Memory B cell (primary cell): ENCODE measurements around the gene KHDC1.
"Not testable (repeated sequence)": the region's sequence is repeated elsewhere in the genome, so short reads cannot be mapped to it uniquely, and the experiment has no call there.

ENCODE experiments used
- ATAC-seq: fragments of 150-1000 bp; cut with Tn5 transposase; 2 replicates; pipeline ENCODE4 v1.10.0; 2021; ENCODE audit warnings: low read depth, mild to moderate bottlenecking, moderate library complexity
- DNase-seq, 2 donors: peaks; one replicate each; pipeline ENCODE4 v3.0.0; 2022; ENCODE audit warnings: low spot score in 2 of 2
- H3K27ac Mint-ChIP-seq: one replicate; pipeline ENCODE4 v1.8.0; 2022; ENCODE audit warnings: mild to moderate bottlenecking, moderate library complexity, mixed read lengths
- H3K27me3 Mint-ChIP-seq: one replicate; pipeline ENCODE4 v1.8.0; 2022; ENCODE audit warnings: mixed read lengths
- H3K36me3 Mint-ChIP-seq: one replicate; pipeline ENCODE4 v1.8.0; 2022; ENCODE audit warnings: mild to moderate bottlenecking, mixed read lengths
- H3K4me1 Mint-ChIP-seq: one replicate; pipeline ENCODE4 v1.8.0; 2022; ENCODE audit warnings: mixed read lengths
- H3K4me3 Mint-ChIP-seq: one replicate; pipeline ENCODE4 v1.8.0; 2022; ENCODE audit warnings: mild to moderate bottlenecking, moderate library complexity, mixed read lengths
- H3K9me3 Mint-ChIP-seq: one replicate; pipeline ENCODE4 v1.8.0; 2022; ENCODE audit warnings: mixed read lengths

KHDC1 gene, protein sequence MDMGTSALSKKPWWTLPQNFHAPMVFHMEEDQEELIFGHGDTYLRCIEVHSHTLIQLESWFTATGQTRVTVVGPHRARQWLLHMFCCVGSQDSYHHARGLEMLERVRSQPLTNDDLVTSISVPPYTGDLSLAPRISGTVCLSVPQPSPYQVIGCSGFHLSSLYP

DNA sequence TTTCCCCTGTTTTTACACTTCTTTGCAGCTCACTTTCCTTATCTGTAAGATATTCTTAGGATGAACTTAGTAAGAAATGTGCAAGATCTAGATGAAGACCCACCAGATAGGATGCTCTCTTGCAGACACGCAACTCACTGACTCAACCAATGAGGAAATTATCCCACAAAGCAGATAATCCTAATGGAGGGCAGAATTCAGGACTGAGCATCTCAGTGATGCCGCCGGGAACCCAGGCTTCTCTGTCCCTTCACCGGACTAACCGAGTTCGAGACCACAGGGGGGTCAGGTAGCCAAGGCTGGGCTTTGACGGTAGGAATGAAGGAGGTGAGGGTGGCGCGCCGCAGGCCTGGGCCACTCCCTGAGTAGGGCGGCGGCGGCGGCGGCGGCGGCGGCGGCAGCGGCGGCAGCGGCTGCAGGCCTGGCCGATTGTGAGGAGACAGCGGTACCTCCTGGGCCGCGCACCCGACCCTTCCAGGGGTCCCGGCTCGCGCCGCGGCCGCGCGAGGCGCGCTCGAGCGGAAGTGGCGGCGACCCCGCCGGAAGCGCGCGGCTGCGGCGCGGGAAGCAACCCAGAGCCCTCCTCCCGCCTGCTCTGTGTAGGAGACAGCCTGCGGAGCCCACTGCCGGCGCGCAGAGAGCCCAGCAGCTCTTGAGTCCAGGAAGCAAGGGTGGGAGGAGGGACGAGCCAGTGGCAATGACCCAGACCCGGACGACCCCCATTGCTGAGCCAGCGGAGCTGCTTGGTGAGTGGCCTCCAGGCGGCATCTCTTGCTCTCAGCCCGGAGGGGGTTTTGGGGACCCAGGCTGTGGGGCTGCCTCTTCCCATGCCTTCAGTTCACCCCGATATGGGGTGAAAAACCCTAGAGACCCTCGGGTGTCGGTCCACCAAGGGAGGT lies at the start of gene KHDC1:
Gene KHDC1, minus strand, starts transcription at position 526 of the 899 bp plus-strand sequence. CDS start 20,679 bp downstream, outside the sequence.
- no peak within 1 kb of the TSS for H3K27ac Mint-ChIP-seq
- peak within 1 kb of the TSS; percentile 88 for H3K4me3 Mint-ChIP-seq
- peak; percentile 7 to 44 for DNase-seq
- H3K9me3 Mint-ChIP-seq: no peaks in the 10 kb centered on the region
- ATAC-seq: peak; percentile 81
- no peaks in the 10 kb centered on the region for H3K36me3 Mint-ChIP-seq
- peaks cover 25% of the 10 kb centered on the region for H3K4me1 Mint-ChIP-seq
- no peaks in the 10 kb centered on the region for H3K27me3 Mint-ChIP-seq

DNA sequence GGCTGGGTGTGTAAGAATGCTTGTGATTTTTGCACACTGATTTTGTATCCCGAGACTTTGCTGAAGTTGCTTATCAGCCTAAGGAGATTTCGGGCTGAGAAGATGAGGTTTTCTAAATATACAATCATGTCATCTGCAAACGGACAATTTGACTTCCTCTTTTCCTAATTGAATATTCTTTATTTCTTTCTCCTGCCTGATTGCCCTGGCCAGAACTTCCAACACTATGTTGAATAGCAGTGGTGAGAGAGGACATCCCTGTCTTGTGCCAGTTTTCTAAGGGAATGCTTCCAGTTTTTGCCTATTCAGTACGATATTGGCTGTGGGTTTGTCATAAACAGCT lies 47.5 kb upstream of the KHDC1 start:
- not testable (repeated sequence) for DNase-seq, H3K36me3 Mint-ChIP-seq, H3K9me3 Mint-ChIP-seq, H3K4me1 Mint-ChIP-seq, ATAC-seq
- H3K4me3 Mint-ChIP-seq: peak overlapping the region; percentile 99
- peak overlapping the region; percentile 92 for H3K27ac Mint-ChIP-seq
- peaks cover 10% of the 10 kb centered on the region for H3K27me3 Mint-ChIP-seq

DNA sequence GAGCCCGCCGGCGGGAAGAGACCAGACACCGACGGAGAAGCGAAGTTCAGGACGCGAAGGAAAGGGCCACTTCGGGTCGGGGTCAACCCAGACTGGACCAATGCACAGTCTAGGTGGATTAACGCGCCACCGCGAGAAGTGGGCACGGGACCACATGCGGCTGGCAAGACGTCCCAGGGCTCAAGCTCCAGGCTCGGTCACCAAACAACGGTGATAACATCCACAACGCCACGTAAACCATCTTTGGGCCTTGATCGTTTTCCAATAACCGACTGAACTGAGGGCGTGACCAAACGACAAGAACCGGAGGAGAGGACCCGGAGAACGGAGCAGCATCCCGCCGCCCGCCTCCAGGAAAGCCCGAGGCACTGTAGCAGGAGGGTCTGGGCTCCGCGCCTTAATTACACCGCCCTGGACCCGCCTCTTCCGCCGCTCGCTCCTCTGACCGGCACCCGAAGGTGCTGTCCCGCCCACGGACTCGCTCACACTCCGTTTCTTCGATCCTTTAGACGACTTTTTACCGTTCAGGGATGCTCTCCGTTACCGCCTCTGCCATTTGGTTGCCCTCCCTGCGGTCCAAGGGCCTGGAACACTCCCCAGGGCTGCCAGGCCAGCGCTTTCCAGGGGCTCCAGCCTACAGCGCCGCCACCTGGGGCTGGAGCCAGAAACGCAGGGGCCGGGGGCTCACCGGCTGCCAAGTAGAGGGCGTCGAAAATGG lies 46.9 kb upstream of the KHDC1 start:
- no peaks in the 10 kb centered on the region for H3K36me3 Mint-ChIP-seq
- DNase-seq: peak; percentile 15 to 49
- H3K27ac Mint-ChIP-seq: peak overlapping the region; percentile 92
- peak; percentile 83 for ATAC-seq
- H3K4me3 Mint-ChIP-seq: peak overlapping the region; percentile 99
- H3K9me3 Mint-ChIP-seq: no peaks in the 10 kb centered on the region
- H3K27me3 Mint-ChIP-seq: peaks cover 8% of the 10 kb centered on the region
- peaks cover 9% of the 10 kb centered on the region for H3K4me1 Mint-ChIP-seq

DNA sequence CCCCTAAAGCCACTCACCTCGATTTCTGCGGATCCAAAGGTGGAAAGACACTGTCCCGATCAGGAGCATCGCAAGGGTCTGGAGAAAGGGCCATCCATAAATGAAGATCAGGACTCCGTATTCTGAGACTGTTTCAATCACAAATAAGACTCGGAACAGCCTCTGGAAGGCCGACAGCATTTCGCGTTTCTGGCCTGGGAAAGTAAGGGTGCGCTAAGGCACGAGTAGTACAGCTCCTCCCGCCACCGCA lies 46.5 kb upstream of the KHDC1 start:
- DNase-seq: no peak
- H3K4me3 Mint-ChIP-seq: peak overlapping the region; percentile 99
- H3K36me3 Mint-ChIP-seq: no peaks in the 10 kb centered on the region
- H3K4me1 Mint-ChIP-seq: peaks cover 9% of the 10 kb centered on the region
- peaks cover 8% of the 10 kb centered on the region for H3K27me3 Mint-ChIP-seq
- H3K27ac Mint-ChIP-seq: peak overlapping the region; percentile 92
- ATAC-seq: peak; percentile 33
- no peaks in the 10 kb centered on the region for H3K9me3 Mint-ChIP-seq

DNA sequence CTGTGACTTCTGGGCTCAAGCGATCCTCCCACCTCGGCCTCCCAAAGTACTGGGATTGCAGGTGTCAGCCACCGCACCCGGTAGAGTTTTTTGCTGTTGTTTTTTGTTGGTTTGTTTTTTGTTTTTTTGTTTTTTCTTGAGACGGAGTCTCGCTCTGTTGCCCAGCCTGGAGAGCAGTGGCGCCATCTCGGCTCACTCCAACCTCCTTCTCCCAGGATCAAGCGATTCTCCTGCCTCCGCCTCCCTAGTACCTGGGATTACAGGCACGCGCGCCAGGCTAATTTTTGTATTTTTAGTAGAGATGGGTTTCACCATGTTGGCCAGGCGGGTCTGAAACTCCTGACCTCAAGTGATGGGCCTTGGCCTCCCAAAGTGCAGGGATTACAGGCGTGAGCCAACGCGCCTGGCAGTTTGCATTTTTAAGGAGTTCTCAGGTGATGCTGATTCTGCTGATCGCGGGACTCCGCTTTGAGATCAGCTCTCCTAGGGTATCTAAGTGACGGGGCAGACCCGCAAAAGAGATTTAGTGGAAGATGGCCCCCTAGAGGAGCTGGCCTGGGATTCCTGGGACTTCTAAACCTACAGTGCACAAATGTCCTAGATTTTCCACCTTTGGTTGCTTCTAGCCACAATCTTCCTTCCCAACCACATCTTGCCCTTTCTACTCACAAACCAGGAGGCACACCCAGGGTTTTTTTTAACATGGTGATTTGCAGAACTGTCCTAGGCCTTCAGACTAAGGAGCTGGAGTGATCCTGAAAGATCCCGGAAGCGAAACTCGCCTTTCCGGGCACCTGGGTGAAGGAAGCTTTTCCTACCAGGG lies 45.9 kb upstream of the KHDC1 start:
- peak overlapping the region; percentile 92 for H3K27ac Mint-ChIP-seq
- no peaks in the 10 kb centered on the region for H3K9me3 Mint-ChIP-seq
- peak overlapping the region; percentile 99 for H3K4me3 Mint-ChIP-seq
- DNase-seq (no peak), ATAC-seq (no peak)
- H3K4me1 Mint-ChIP-seq: peaks cover 9% of the 10 kb centered on the region
- H3K36me3 Mint-ChIP-seq: no peaks in the 10 kb centered on the region
- H3K27me3 Mint-ChIP-seq: peaks cover 6% of the 10 kb centered on the region

DNA sequence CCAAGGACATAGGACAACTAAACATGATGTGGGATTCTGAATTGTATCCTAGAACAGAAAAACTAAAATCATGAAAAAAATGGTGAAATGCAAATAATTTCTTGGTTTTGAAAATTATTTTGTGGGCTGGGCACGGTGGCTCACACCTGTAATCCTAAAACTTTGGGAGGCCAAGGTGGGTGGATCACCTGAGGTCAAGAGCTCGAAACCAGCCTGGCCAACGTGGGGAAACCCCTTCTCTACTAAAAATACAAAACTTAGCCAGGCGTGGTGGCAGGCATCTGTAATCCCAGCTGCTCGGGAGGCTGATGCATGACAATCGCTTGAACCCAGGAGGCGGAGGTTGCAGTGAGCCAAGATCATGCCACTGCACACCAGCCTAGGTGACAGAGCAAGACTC lies 40.8 kb upstream of the KHDC1 start:
- not testable (repeated sequence) for H3K36me3 Mint-ChIP-seq, H3K9me3 Mint-ChIP-seq, ATAC-seq, H3K4me1 Mint-ChIP-seq, DNase-seq, H3K4me3 Mint-ChIP-seq, H3K27me3 Mint-ChIP-seq, H3K27ac Mint-ChIP-seq

DNA sequence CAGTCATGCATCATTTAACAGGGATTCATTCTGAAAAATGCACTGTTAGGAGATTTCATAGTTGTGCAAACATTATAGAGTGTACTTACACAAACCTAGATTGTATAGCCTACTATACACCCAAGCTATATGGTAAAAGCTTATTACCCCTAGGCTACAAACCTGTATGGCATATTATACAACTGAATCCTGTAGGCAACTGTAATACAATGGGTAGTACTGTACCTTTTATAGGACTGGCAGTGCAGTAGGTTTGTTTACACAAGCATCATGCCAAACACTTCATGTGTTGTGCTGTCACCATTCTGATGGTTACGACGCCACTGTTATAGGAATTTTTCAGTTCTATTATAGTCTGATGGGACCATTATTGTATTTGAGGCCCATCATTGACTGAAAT lies 39.3 kb upstream of the KHDC1 start:
- Mint-ChIP-seq H3K9me3 (no peaks in the 10 kb centered on the region), H3K4me3 (no peak overlapping the region), H3K27me3 (no peaks in the 10 kb centered on the region), H3K27ac (no peak overlapping the region), H3K4me1 (peaks cover 7% of the 10 kb centered on the region), H3K36me3 (no peaks in the 10 kb centered on the region)
- no peak for DNase-seq
- no peak for ATAC-seq

DNA sequence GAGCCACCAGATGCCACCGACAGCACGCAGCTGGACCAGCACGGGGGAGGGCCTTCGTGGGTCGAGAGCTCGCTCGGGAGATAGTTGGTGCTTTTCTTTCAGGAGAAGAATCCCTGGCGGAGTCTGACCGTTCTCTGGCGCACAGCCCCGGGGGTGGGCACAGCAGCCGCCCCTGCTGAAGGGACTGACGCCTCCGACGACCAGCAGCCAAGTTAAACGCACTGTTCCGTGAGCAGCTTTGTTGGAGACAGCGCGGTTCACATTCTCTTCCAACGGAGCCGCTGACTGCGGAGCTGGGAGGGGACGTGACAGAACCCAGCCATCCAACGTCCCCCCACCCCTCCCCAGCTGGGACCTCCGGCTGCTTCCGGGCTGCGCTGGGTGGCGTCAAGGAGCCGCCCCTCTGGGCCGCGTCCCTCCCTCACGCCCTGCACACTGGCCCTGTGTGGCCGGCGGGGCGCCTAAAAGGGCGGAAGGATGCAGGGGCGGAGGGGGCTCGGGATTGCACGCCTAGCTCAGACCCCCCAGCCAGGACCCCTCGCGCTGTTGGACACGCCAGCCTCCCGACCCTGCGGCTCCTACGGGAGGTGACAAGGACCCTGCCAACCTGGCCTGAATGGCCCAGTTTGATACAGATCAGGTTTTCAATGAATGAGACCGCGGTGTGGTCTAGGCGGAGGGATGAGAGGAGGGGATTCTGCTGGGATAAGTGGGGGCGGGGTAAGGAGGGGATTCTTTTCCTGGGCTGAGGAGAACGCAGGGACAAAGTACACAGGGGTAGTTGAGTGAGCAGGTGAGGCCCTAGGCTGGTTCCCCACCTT lies 36.4 kb upstream of the KHDC1 start:
- no peak for DNase-seq
- no peaks in the 10 kb centered on the region for H3K36me3 Mint-ChIP-seq
- H3K4me1 Mint-ChIP-seq: peaks cover 7% of the 10 kb centered on the region
- H3K9me3 Mint-ChIP-seq: peaks cover 2% of the 10 kb centered on the region
- ATAC-seq: no peak
- no peaks in the 10 kb centered on the region for H3K27me3 Mint-ChIP-seq
- no peak overlapping the region for H3K27ac Mint-ChIP-seq
- no peak overlapping the region for H3K4me3 Mint-ChIP-seq

DNA sequence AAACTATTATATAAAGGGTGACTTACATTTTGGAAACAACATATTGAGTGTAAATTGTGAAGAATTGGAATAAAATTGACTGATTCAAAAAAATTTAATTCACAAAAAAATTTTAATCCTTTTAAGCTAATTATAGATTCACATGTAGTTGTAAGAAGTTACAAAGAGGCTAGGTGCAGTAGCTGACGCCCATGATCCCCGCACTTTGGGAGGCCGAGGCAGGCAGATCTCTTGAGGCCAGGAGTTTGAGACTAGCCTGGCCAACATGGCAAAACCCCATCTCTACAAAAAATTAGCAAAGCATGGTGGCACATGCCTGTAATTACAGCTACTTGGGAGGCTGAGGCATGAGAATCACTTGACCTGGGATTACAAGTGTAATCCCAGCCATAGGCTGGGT lies 30.3 kb upstream of the KHDC1 start:
- DNase-seq: no peak
- H3K4me3 Mint-ChIP-seq: no peak overlapping the region
- H3K27me3 Mint-ChIP-seq: no peaks in the 10 kb centered on the region
- H3K36me3 Mint-ChIP-seq: no peaks in the 10 kb centered on the region
- H3K27ac Mint-ChIP-seq: no peak overlapping the region
- H3K9me3 Mint-ChIP-seq: peaks cover 2% of the 10 kb centered on the region
- H3K4me1 Mint-ChIP-seq: no peaks in the 10 kb centered on the region
- ATAC-seq: no peak

DNA sequence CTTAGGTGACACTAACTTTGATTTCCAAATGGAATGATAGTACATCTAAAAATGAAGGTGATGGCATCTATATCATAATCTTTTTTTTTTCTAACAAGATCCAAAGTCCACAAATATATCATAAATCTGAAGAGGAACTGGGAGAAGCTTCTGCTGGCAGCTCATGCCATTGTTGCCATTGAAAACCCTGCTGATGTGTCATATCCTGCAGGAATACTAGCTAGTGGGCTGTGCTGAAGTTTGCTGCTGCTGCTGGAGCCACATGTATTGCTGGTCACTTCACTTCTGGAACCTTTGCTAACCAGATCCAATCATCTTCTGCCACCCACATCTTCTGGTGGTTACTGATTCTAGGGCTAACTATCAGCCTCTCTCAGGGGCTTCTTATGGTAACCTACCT lies 27.4 kb upstream of the KHDC1 start:
- Mint-ChIP-seq H3K27ac (no peak overlapping the region), H3K27me3 (no peaks in the 10 kb centered on the region), H3K9me3 (peaks cover 2% of the 10 kb centered on the region), H3K36me3 (no peaks in the 10 kb centered on the region), H3K4me3 (no peak overlapping the region), H3K4me1 (no peaks in the 10 kb centered on the region)
- no peak for DNase-seq
- no peak for ATAC-seq

DNA sequence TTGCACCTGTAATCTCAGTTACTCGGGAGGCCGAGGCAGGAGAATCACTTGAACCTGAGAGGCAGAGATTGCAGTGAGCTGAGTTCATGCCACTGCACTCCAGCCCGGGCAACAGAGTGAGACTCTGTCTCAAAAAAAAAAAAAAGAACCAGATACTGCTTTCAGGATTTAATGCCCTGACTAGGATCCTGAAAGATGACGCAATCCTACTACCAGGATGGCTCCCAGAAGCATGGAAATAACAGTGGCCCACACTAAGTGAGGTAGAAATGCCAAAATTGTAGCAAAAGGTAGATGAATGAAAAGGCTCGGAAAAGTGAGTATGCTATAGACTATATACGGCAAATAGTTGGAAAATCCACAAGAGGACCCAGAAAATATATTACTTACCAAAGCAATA lies 23.8 kb upstream of the KHDC1 start:
- no peaks in the 10 kb centered on the region for H3K27me3 Mint-ChIP-seq
- ATAC-seq (no peak), DNase-seq (no peak)
- H3K27ac Mint-ChIP-seq: no peak overlapping the region
- H3K4me3 Mint-ChIP-seq: no peak overlapping the region
- H3K4me1 Mint-ChIP-seq: no peaks in the 10 kb centered on the region
- no peaks in the 10 kb centered on the region for H3K9me3 Mint-ChIP-seq
- H3K36me3 Mint-ChIP-seq: no peaks in the 10 kb centered on the region

DNA sequence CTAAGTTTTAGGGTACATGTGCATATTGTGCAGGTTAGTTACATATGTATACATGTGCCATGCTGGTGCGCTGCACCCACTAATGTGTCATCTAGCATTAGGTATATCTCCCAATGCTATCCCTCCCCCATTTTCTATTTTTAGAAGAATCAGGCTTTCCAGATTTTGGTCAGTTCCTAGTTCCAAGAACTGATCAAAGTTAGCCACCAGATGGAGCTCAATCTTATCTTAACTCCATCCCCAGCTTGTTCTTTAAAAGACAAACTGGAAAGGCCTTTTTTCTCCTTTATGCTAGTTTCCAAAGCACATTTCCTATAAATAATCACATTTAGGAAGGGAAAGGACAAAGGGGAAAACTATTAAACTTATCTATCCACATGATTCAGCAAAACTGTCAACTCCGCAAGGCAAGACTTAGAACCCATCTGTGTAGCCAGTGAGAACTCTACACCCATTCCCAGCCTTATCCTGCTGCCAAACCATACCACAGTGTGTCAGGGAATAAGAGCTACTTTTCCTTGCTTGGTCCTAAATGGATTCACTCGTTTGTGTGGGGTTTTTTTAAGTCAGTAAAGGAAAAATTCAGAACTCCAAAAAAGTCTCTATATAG lies 22.8 kb upstream of the KHDC1 start:
- no peaks in the 10 kb centered on the region for H3K27me3 Mint-ChIP-seq
- H3K9me3 Mint-ChIP-seq: no peaks in the 10 kb centered on the region
- no peak overlapping the region for H3K4me3 Mint-ChIP-seq
- DNase-seq (no peak), ATAC-seq (no peak)
- no peaks in the 10 kb centered on the region for H3K4me1 Mint-ChIP-seq
- no peak overlapping the region for H3K27ac Mint-ChIP-seq
- H3K36me3 Mint-ChIP-seq: no peaks in the 10 kb centered on the region

DNA sequence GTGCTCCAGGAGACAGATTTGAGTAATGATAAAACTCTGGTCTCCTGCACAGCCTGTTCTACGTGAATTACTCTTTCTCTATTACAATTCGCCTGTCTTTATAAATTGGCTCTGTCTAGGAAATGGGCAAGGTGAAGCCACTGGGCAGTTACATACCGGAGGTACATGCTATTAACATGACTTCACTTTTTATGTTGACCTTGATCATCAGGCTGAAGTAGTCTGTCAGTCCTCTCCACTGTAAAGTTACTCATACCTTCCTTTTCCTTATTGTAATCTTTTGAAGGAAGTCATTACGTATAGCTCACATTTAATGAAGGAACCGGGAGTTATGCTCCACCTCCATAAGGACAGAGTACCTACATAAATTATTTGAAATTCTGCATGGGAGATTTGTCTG lies 19.9 kb upstream of the KHDC1 start:
- Mint-ChIP-seq H3K4me3 (no peak overlapping the region), H3K27me3 (no peaks in the 10 kb centered on the region), H3K27ac (no peak overlapping the region), H3K36me3 (no peaks in the 10 kb centered on the region), H3K4me1 (no peaks in the 10 kb centered on the region), H3K9me3 (no peaks in the 10 kb centered on the region)
- DNase-seq (no peak), ATAC-seq (no peak)
